GM12873 (cell line): ENCODE data around the gene NRCAM.

Experiments used
- CTCF ChIP-seq: IDR thresholded peaks from 2 replicates; pipeline ENCODE4 v1.5.1; 2012; ENCODE audit warnings: low read depth, mild to moderate bottlenecking, moderate library complexity, low read length, control low read depth; ENCODE audit not compliant: insufficient read depth; ENCODE audit errors: missing control alignments

The NRCAM gene

GRCh38 chr7:108283252-108283651 lies 173.0 kb downstream of the NRCAM start:
- no peak for TF ChIP-seq CTCF

GRCh38 chr7:108282427-108282996 lies 173.7 kb downstream of the NRCAM start:
- no peak for TF ChIP-seq CTCF

- no peak for TF ChIP-seq CTCF
Measured at GRCh38 chr7:108280136-108280535, 176.1 kb downstream of the NRCAM start.

GRCh38 chr7:108278776-108279175 lies 177.5 kb downstream of the NRCAM start:
- TF ChIP-seq CTCF, result no peak

GRCh38 chr7:108278281-108278680 lies 178.0 kb downstream of the NRCAM start:
- TF ChIP-seq CTCF, result no peak

- TF ChIP-seq CTCF, result no peak
Measured at GRCh38 chr7:108270385-108271015, 185.7 kb downstream of the NRCAM start.

GRCh38 chr7:108268200-108268820 lies 187.9 kb downstream of the NRCAM start:
- TF ChIP-seq CTCF, result no peak
